T-cell (primary cell): ENCODE measurements around the gene ELMO2. TPM values are rescaled to one million over a fixed set of nuclear protein-coding genes. Genes with fewer than 3 reads are reported as not detected.

Experiments used
- ATAC-seq, 4 experiments: fragments of 200-7000 bp in 3 of 4; fragments of 150-1000 bp in 1 of 4; cut with Tn5 transposase; replicated peaks in 1 of 4; 1 replicate in 3 of 4; 2 replicates in 1 of 4; pipeline ENCODE4 v1.10.0; 2021; ENCODE audit warnings: moderate library complexity in 3 of 4, mild to moderate bottlenecking in 2 of 4, moderate number of reproducible peaks in 1 of 4
- CTCF ChIA-PET, 2 donors: fragments of 300-600 bp; sonication (Branson Sonifier 250); formaldehyde crosslinking; loops; one replicate each; lab custom pipeline; 2022; ENCODE audit warnings: antibody characterized with exemption in 2 of 2; lab: Charles Lee
- POLR2A ChIA-PET, 2 donors: fragments of 300-600 bp; sonication (Branson Sonifier 250); formaldehyde crosslinking; loops; one replicate each; lab custom pipeline; 2022; ENCODE audit warnings: antibody characterized with exemption in 2 of 2; lab: Charles Lee
- DNase-seq, 35 experiments: peaks; one replicate each; pipeline versions ENCODE4 v3.0.0 to v3.0.0-alpha.2; 2013 to 2023
- H3K27ac ChIP-seq: one replicate; pipeline ENCODE4 v1.5.1; 2013; ENCODE audit warnings: low read length
- H3K27me3 ChIP-seq, 2 experiments: replicated peaks in 1 of 2; 1 replicate in 1 of 2; 2 replicates in 1 of 2; pipeline versions ENCODE4 v1.6.1 to v1.7.0; 2013; ENCODE audit warnings: low read length in 1 of 2, mixed read lengths in 1 of 2; ENCODE audit not compliant: control insufficient read depth in 2 of 2, insufficient read depth in 2 of 2; ENCODE audit errors: extremely low read depth in 1 of 2
- H3K36me3 ChIP-seq, 2 donors: 1 replicate in 1 of 2; 2 replicates in 1 of 2; pipeline versions ENCODE4 v1.6.1 to v1.7.0; 2013; ENCODE audit warnings: low read length in 1 of 2; ENCODE audit not compliant: control insufficient read depth in 2 of 2, insufficient read depth in 1 of 2; ENCODE audit errors: extremely low read depth in 1 of 2
- H3K4me1 ChIP-seq, 2 experiments: 1 replicate in 1 of 2; 2 replicates in 1 of 2; pipeline versions ENCODE4 v1.6.1 to v1.7.0; 2013; ENCODE audit warnings: low read length in 2 of 2, mixed read lengths in 1 of 2; ENCODE audit not compliant: insufficient read depth in 2 of 2, control insufficient read depth in 1 of 2; ENCODE audit errors: extremely low read depth in 1 of 2
- H3K4me3 ChIP-seq, 2 donors: 1 replicate in 1 of 2; 2 replicates in 1 of 2; pipeline versions ENCODE4 v1.5.1 to v1.7.0; 2013; ENCODE audit warnings: mild to moderate bottlenecking in 2 of 2, low read length in 1 of 2, moderate library complexity in 1 of 2; ENCODE audit not compliant: control insufficient read depth in 1 of 2; ENCODE audit errors: extremely low read depth in 1 of 2
- H3K9me3 ChIP-seq: 2 replicates; pipeline ENCODE4 v1.7.0; 2013
- H3K27ac Mint-ChIP-seq, 2 donors: one replicate each; pipeline ENCODE4 v1.8.0; 2020 to 2021; ENCODE audit warnings: mild to moderate bottlenecking in 2 of 2, mixed read lengths in 2 of 2
- H3K27me3 Mint-ChIP-seq, 2 donors: one replicate each; pipeline ENCODE4 v1.8.0; 2021 to 2022; ENCODE audit warnings: mixed read lengths in 2 of 2
- H3K36me3 Mint-ChIP-seq: one replicate; pipeline ENCODE4 v1.8.0; 2021; ENCODE audit warnings: mixed read lengths
- H3K4me1 Mint-ChIP-seq, 3 donors: one replicate each; pipeline ENCODE4 v1.8.0; 2020 to 2022; ENCODE audit warnings: mixed read lengths in 3 of 3, mild to moderate bottlenecking in 1 of 3
- H3K4me3 Mint-ChIP-seq, 3 donors: one replicate each; pipeline ENCODE4 v1.8.0; 2020 to 2022; ENCODE audit warnings: mild to moderate bottlenecking in 3 of 3, mixed read lengths in 3 of 3, moderate library complexity in 3 of 3
- H3K9me3 Mint-ChIP-seq, 3 donors: one replicate each; pipeline ENCODE4 v1.8.0; 2020 to 2022; ENCODE audit warnings: mixed read lengths in 3 of 3
- WGBS: methylation state at CpG from one replicate; pipeline ENCODE4 v1.1.5; 2013; ENCODE audit warnings: missing lambda C conversion rate; ENCODE audit not compliant: insufficient coverage; 5-methylcytosine and 5-hydroxymethylcytosine counted together
- total RNA-seq, 35 experiments: library from RNA in 6 of 35; stranded (reverse) in 6 of 35; fragments of 120-200 nt in 1 of 35; gene quantifications; one replicate each; pipeline versions ENCODE4 v1.2.1 to v1.2.4 and lab custom pipeline; 2013 to 2026

Gene ELMO2
- total RNA-seq, 5 donors from 2014 or later (not counting 1 experiment from before 2014, with no cell fraction given): 48.8 to 86.6 (median 54.2) TPM

DNA sequence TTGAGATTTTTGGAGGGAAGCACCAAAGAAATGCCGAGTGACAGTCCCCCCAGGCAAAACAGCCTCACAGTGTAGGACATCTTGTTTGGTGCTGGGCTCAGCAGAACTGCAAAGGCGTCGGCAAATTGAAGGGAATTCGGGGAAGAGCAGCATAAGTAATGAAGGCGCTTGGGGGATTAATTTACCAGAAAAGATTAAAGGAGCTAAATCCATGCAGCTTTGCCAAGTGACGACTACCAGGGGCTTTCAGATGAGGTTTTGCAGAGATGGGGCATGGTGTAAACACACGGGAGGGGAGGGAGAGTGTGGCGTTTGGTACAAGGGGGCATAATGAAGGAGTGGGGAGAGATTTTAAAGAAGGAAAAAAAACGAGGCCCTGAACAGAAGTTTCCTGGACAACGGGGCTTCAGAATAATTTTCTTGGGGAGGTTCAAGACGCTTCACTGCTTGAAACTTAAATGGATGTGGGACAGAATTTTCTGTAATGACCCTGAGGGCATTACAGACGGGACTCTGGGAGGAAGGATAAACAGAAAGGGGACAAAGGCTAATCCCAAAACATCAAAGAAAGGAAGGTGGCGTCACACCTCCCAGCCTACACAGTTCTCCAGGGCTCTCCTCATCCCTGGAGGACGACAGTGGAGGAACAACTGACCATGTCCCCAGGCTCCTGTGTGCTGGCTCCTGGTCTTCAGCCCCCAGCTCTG, 52.8 kb downstream of the ELMO2 start:
- POLR2A ChIA-PET: no interaction called here
- WGBS: 91% methylated on average over 12 of the region's 14 CpGs

DNA sequence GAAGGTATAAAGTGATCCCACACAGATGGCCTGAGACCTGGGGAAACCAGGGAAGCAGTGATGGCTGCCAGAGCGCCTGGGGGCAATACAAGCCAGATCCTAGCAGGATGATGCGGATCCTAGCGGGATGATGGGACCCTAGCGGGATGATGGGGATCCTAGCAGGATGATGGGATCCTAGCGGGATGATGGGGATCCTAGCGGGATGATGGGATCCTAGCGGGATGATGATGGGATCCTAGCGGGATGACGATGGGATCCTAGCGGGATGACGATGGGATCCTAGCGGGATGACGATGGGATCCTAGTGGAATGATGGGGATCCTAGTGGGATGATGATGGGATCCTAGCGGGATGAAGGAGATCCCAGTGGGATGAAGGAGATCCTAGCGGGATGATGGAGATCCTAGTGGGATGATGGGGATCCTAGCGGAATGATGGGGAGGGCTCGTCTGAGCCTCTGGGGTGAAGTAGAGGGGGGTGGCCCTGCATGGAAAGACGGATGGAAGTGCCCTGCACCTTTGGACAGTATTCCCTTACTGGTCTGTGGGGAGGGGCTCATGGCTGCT, 54.0 kb downstream of the ELMO2 start:
- Histone ChIP-seq H3K27me3 (no peaks in the 10 kb centered on the region), H3K36me3 (peaks cover 12 to 54% of the 10 kb centered on the region in 2 donors), H3K4me1 (peaks cover 0 to 20% of the 10 kb centered on the region in 2 experiments), H3K27ac (no peak overlapping the region), H3K4me3 (no peak overlapping the region), H3K9me3 (no peaks in the 10 kb centered on the region)
- DNase-seq (no peak), ATAC-seq (no peak)
- Mint-ChIP-seq H3K27me3 (no peaks in the 10 kb centered on the region), H3K36me3 (peaks cover 19% of the 10 kb centered on the region), H3K4me1 (peaks cover 27 to 59% (median 30%) of the 10 kb centered on the region in 3 donors), H3K27ac (no peak overlapping the region), H3K4me3 (no peak overlapping the region), H3K9me3 (no peaks in the 10 kb centered on the region)
- ChIA-PET POLR2A (no interaction called here), CTCF (interaction anchor here in 1 of 2 donors (0.6 kb wide), 1 partner anchor 31 kb away, joined by 3 read pairs; no protein-coding TSS in a partner anchor)
- WGBS: 92% methylated on average over 17 of the region's 18 CpGs

More for the DNA sequence above, 52.8 kb downstream of the ELMO2 start:
- Histone ChIP-seq H3K27me3 (no peaks in the 10 kb centered on the region), H3K4me1 (peaks cover 0 to 32% of the 10 kb centered on the region in 2 experiments), H3K27ac (no peak overlapping the region), H3K36me3 (peaks cover 15 to 58% of the 10 kb centered on the region in 2 donors), H3K4me3 (no peak overlapping the region), H3K9me3 (no peaks in the 10 kb centered on the region)
- H3K4me3 Mint-ChIP-seq: no peak overlapping the region
- peaks cover 19% of the 10 kb centered on the region for H3K36me3 Mint-ChIP-seq
- DNase-seq: no peak
- no peak for ATAC-seq
- CTCF ChIA-PET: no interaction called here
- H3K27ac Mint-ChIP-seq: peak overlapping the region in 1 of 2 donors; percentile 45
- no peaks in the 10 kb centered on the region for H3K27me3 Mint-ChIP-seq
- H3K9me3 Mint-ChIP-seq: no peaks in the 10 kb centered on the region
- H3K4me1 Mint-ChIP-seq: peaks cover 39 to 70% (median 42%) of the 10 kb centered on the region in 3 donors

DNA sequence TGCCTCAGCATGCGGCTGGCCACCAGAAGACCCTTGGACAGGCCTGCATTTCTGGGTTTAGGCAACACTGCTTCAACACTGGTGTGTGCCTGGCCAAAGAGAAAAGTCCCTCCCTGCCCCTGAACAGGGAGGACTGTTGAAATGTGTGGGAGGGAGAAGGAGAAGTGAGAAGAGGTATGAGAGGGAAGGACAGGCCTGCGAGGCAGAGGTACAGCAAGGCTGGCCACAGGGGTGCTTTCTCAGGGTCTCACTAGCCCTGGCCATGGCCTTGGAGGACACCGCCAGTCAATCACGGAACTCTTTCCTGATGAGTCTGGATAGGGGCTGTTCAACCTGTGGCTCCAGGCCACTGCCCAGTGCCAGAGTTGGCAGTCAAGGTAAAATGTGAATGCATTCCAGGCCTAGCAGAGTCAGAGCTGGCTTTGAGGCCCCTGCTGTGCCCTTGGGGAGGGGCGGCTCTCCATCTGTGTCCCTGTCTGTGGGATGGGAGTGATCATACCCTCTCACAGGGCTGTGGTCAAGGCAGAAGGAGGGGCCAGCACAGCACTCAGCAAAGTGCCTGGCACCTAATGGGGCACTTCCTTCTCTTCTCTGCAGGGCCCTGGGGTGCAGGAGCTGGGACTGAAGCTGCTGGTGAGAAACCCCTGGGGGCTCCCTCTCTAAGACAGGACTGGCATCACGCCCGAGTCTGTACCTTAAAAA, 54.9 kb downstream of the ELMO2 start:
- H3K4me1 ChIP-seq: peaks cover 0 to 11% of the 10 kb centered on the region in 2 experiments
- no peaks in the 10 kb centered on the region for H3K9me3 ChIP-seq
- H3K27me3 Mint-ChIP-seq: no peaks in the 10 kb centered on the region
- ATAC-seq: no peak
- H3K4me1 Mint-ChIP-seq: peaks cover 23 to 51% (median 27%) of the 10 kb centered on the region in 3 donors
- no peak overlapping the region for H3K27ac ChIP-seq
- peaks cover 12 to 55% of the 10 kb centered on the region in 2 donors for H3K36me3 ChIP-seq
- no peak overlapping the region for H3K4me3 Mint-ChIP-seq
- H3K27me3 ChIP-seq: no peaks in the 10 kb centered on the region
- POLR2A ChIA-PET: interaction anchor here in 1 of 2 donors (0.6 kb wide), 1 partner anchor 10 kb away, joined by 3 read pairs; no protein-coding TSS in a partner anchor
- H3K4me3 ChIP-seq: no peak overlapping the region
- WGBS: 97% methylated on average over 4 of the region's 7 CpGs
- peak overlapping the region; percentile 1 to 55 for H3K27ac Mint-ChIP-seq
- no peak for DNase-seq
- H3K9me3 Mint-ChIP-seq: no peaks in the 10 kb centered on the region
- CTCF ChIA-PET: no interaction called here
- H3K36me3 Mint-ChIP-seq: peaks cover 22% of the 10 kb centered on the region

DNA sequence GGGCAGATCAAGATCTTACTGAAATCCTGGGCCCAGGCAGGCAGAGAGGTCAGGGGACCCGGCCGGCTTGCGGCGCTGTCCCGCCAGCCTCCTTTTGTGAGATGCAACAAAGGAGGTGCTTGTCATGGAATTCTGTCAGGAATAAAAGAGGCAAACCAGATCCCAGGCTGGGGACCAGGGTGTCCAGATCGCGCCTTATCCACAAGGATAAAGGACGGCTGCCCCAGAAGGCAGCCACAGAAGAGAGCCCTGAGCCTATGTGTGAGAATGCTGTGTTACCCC, 55.5 kb downstream of the ELMO2 start:
- H3K4me1 ChIP-seq: peaks cover 0 to 5% of the 10 kb centered on the region in 2 experiments
- H3K27ac ChIP-seq: no peak overlapping the region
- peak overlapping the region; percentile 34 to 55 for H3K27ac Mint-ChIP-seq
- no peaks in the 10 kb centered on the region for H3K27me3 Mint-ChIP-seq
- H3K4me1 Mint-ChIP-seq: peaks cover 22 to 50% (median 24%) of the 10 kb centered on the region in 3 donors
- 98% methylated on average over 5 of the region's 8 CpGs for WGBS
- POLR2A ChIA-PET: interaction anchor here in 1 of 2 donors (0.6 kb wide), 1 partner anchor 10 kb away, joined by 3 read pairs; no protein-coding TSS in a partner anchor
- peaks cover 12 to 50% of the 10 kb centered on the region in 2 donors for H3K36me3 ChIP-seq
- H3K9me3 ChIP-seq: no peaks in the 10 kb centered on the region
- CTCF ChIA-PET: no interaction called here
- ATAC-seq: no peak
- H3K4me3 ChIP-seq: no peak overlapping the region
- H3K9me3 Mint-ChIP-seq: no peaks in the 10 kb centered on the region
- no peak overlapping the region for H3K4me3 Mint-ChIP-seq
- H3K36me3 Mint-ChIP-seq: peaks cover 25% of the 10 kb centered on the region
- DNase-seq: no peak
- H3K27me3 ChIP-seq: no peaks in the 10 kb centered on the region

DNA sequence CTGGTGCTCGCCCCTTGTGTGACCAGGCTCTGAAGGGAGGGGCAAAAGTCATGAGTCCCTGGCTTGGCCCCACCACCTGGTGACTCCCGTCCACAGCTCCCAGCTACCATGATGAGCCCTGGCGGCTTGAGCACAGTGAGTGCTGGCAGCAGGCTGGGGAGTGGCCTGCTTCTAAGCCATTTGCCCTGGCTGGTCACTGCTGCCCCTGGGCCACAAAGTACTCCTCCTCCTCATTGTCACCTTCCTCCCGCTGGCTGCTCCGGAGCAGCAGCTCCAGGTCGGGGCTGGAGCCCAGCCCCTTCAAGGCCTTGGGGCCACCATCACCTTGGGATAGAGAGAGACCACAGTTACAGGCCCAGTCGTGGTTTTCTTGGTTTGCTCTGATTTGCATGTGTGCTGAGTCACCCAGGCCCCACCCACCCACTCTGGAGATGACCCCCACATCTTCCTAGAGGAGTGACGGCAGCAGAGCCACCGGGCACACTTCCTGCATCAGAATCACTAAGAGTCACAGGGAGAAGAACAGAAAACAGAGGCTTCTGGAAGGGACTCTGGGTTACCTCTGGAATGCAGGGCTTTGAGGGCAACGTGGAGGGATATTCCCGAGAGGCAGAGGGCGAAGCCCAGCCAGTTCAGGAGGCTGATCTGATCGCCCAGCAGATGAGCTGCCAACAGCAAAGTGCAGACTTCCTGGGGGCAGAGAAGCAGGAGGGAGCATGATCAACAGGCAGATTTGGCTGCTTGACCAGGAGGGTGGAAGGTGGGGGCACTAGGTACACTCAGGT, 56.0 kb downstream of the ELMO2 start:
- ATAC-seq (no peak), DNase-seq (no peak)
- Mint-ChIP-seq H3K36me3 (peaks cover 26% of the 10 kb centered on the region), H3K4me3 (no peak overlapping the region), H3K27me3 (no peaks in the 10 kb centered on the region), H3K4me1 (peaks cover 17 to 46% (median 20%) of the 10 kb centered on the region in 3 donors), H3K27ac (peak overlapping the region in 1 of 2 donors; percentile 34), H3K9me3 (no peaks in the 10 kb centered on the region)
- Histone ChIP-seq H3K4me3 (no peak overlapping the region), H3K4me1 (peaks cover 0 to 4% of the 10 kb centered on the region in 2 experiments), H3K27ac (no peak overlapping the region), H3K9me3 (no peaks in the 10 kb centered on the region), H3K27me3 (no peaks in the 10 kb centered on the region), H3K36me3 (peaks cover 12 to 44% of the 10 kb centered on the region in 2 donors)
- ChIA-PET POLR2A (interaction anchor here in 1 of 2 donors (0.6 kb wide), 1 partner anchor 11 kb away, joined by 3 read pairs; no protein-coding TSS in a partner anchor), CTCF (no interaction called here)
- WGBS: 84% methylated on average over 11 of the region's 13 CpGs

DNA sequence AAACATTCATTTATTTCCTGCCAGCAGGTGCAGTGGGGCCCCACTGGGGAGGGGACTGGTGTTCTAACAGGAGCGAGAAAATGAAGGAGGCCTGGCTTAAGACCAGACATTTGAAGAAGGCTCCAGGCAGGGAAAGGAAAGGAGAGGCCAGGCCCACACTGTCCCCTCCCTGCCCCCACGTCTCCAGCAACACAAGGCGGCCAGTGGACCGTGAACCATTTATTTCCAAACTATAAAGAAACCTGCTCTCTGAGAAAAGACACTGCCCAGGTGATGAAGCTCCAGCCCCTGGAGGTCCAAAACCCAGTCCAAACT, 56.7 kb downstream of the ELMO2 start:
- WGBS: 60% methylated on average over 2 of the region's 4 CpGs
- POLR2A ChIA-PET: no interaction called here

More for the DNA sequence above, 56.7 kb downstream of the ELMO2 start:
- Histone ChIP-seq H3K36me3 (peaks cover 12 to 39% of the 10 kb centered on the region in 2 donors), H3K4me1 (peaks cover 0 to 4% of the 10 kb centered on the region in 2 experiments), H3K4me3 (no peak overlapping the region), H3K27ac (no peak overlapping the region), H3K27me3 (no peaks in the 10 kb centered on the region), H3K9me3 (no peaks in the 10 kb centered on the region)
- peaks cover 20 to 49% (median 20%) of the 10 kb centered on the region in 3 donors for H3K4me1 Mint-ChIP-seq
- DNase-seq: no peak
- H3K9me3 Mint-ChIP-seq: no peaks in the 10 kb centered on the region
- ATAC-seq: no peak
- no peak overlapping the region for H3K27ac Mint-ChIP-seq
- H3K36me3 Mint-ChIP-seq: peaks cover 25% of the 10 kb centered on the region
- H3K4me3 Mint-ChIP-seq: no peak overlapping the region
- no peaks in the 10 kb centered on the region for H3K27me3 Mint-ChIP-seq
- CTCF ChIA-PET: interaction anchor here in 1 of 2 donors (0.6 kb wide), 1 partner anchor 52 kb away, joined by 3 read pairs; no protein-coding TSS in a partner anchor
